Endothelial cell of umbilical vein (primary cell): ENCODE results near the gene NSL1. TPM values are rescaled to one million over a fixed set of nuclear protein-coding genes. Genes with fewer than 3 reads are reported as not detected.

Experiments used
- BruUV-seq: library from RNA; stranded (reverse); fragments of 400-500 nt; replicated peaks from 2 replicates; lab custom pipeline; 2021; lab: Mats Ljungman, UMichigan
- CTCF ChIA-PET: fragments of 300-600, 350-600 bp; sonication (Branson Sonifier 250); formaldehyde crosslinking; loops from one replicate; lab custom pipeline; 2021; ENCODE audit warnings: antibody characterized with exemption, inconsistent platforms; lab: Charles Lee
- POLR2A ChIA-PET: fragments of 300-600, 350-600 bp; sonication (Branson Sonifier 250); formaldehyde crosslinking; loops from one replicate; lab custom pipeline; 2021; ENCODE audit warnings: antibody characterized with exemption, inconsistent platforms; lab: Charles Lee
- DNase-seq: peaks from one replicate; pipeline ENCODE4 v3.0.0-alpha.2; 2011; ENCODE audit warnings: low read depth, low spot score
- FAIRE-seq: peaks from 2 replicates; lab custom pipeline; 2011; peaks lifted over from hg19 to GRCh38; lab: Jason Lieb, UNC
- H2AFZ ChIP-seq: 2 replicates; pipeline ENCODE4 v1.6.0; 2012; ENCODE audit warnings: low read depth, low read length, control low read depth, inconsistent platforms
- H3K27ac ChIP-seq: 2 replicates; pipeline ENCODE4 v1.5.1; 2011; ENCODE audit warnings: low read depth, mild to moderate bottlenecking, control low read depth, low read length, moderate library complexity; ENCODE audit not compliant: insufficient read depth
- H3K27me3 ChIP-seq, 2 experiments: 2 replicates each; pipeline versions ENCODE4 v1.6.0 to v1.6.1; 2011; ENCODE audit warnings: low read length in 2 of 2, mixed read lengths in 1 of 2; ENCODE audit not compliant: control insufficient read depth in 2 of 2, insufficient read depth in 2 of 2
- H3K36me3 ChIP-seq, 2 experiments: 2 replicates in 1 of 2; 3 replicates in 1 of 2; pipeline ENCODE4 v1.5.1; 2011; ENCODE audit warnings: low read length in 2 of 2, mild to moderate bottlenecking in 1 of 2, moderate library complexity in 1 of 2; ENCODE audit not compliant: control insufficient read depth in 2 of 2, insufficient read depth in 2 of 2; ENCODE audit errors: extremely low read depth in 1 of 2
- H3K4me1 ChIP-seq: 3 replicates; pipeline ENCODE4 v1.5.1; 2011; ENCODE audit warnings: mild to moderate bottlenecking, low read length; ENCODE audit not compliant: control insufficient read depth, insufficient read depth; ENCODE audit errors: extremely low read depth
- H3K4me2 ChIP-seq: 2 replicates; pipeline ENCODE4 v1.6.1; 2011; ENCODE audit warnings: low read length, control low read depth, mixed read lengths; ENCODE audit not compliant: insufficient read depth
- H3K4me3 ChIP-seq, 3 experiments: fragments of 200-600 bp in 1 of 3; sonication (generic), shearing (Covaris generic) in 1 of 3; replicated peaks in 1 of 3; 2 replicates each; pipeline ENCODE4 v1.5.1; 2011 to 2016; ENCODE audit warnings: control low read depth in 3 of 3, low read length in 3 of 3, mild to moderate bottlenecking in 2 of 3, inconsistent platforms in 1 of 3, low read depth in 1 of 3, moderate library complexity in 1 of 3; ENCODE audit not compliant: insufficient read depth in 1 of 3
- H3K79me2 ChIP-seq: 2 replicates; pipeline ENCODE4 v1.6.0; 2012; ENCODE audit warnings: low read length, inconsistent platforms; ENCODE audit not compliant: control insufficient read depth, insufficient read depth
- H3K9ac ChIP-seq: replicated peaks from 2 replicates; pipeline ENCODE3; 2011; ENCODE audit warnings: low read length, control low read depth; ENCODE audit not compliant: insufficient read depth; ENCODE audit errors: extremely low read depth
- H3K9me1 ChIP-seq: replicated peaks from 3 replicates; pipeline ENCODE4 v1.6.0; 2011; ENCODE audit warnings: mild to moderate bottlenecking, low read length; ENCODE audit not compliant: control insufficient read depth, insufficient read depth; ENCODE audit errors: extremely low read depth
- H3K9me3 ChIP-seq: replicated peaks from 2 replicates; pipeline ENCODE4 v1.5.1; 2012; ENCODE audit warnings: low read length, inconsistent platforms; ENCODE audit not compliant: control insufficient read depth, insufficient read depth
- H4K20me1 ChIP-seq: replicated peaks from 2 replicates; pipeline ENCODE3; 2011; ENCODE audit warnings: mild to moderate bottlenecking, low read length; ENCODE audit not compliant: control insufficient read depth, insufficient read depth; ENCODE audit errors: extremely low read depth
- CTCF ChIP-seq, 2 donors: IDR thresholded peaks; 1 replicate in 1 of 2; 2 replicates in 1 of 2; pipeline ENCODE4 v1.5.1; 2011; ENCODE audit warnings: low read length in 2 of 2, mild to moderate bottlenecking in 2 of 2, moderate library complexity in 2 of 2, control low read depth in 1 of 2, inconsistent platforms in 1 of 2, low read depth in 1 of 2; ENCODE audit not compliant: insufficient read depth in 1 of 2; ENCODE audit errors: extremely low read depth in 1 of 2
- EZH2 ChIP-seq: IDR thresholded peaks from 2 replicates; pipeline ENCODE4 v1.6.1; 2012; ENCODE audit warnings: borderline replicate concordance, low read depth, mild to moderate bottlenecking, moderate library complexity, low read length, inconsistent platforms; ENCODE audit not compliant: severe bottlenecking
- FOS ChIP-seq: IDR thresholded peaks from 2 replicates; pipeline ENCODE4 v1.6.1; 2011; ENCODE audit warnings: mild to moderate bottlenecking, low read length, moderate library complexity, borderline replicate concordance; ENCODE audit not compliant: insufficient read depth
- GATA2 ChIP-seq: IDR thresholded peaks from 2 replicates; pipeline ENCODE4 v1.7.0; 2011; ENCODE audit warnings: low read depth, mild to moderate bottlenecking, moderate library complexity, mixed read lengths, low read length; ENCODE audit not compliant: insufficient read length, insufficient read depth
- JUN ChIP-seq: IDR thresholded peaks from 2 replicates; pipeline ENCODE4 v1.6.1; 2011; ENCODE audit warnings: borderline replicate concordance, low read depth; ENCODE audit not compliant: insufficient read length, insufficient read depth
- MAX ChIP-seq: IDR thresholded peaks from 2 replicates; pipeline ENCODE4 v1.6.1; 2011; ENCODE audit not compliant: insufficient read depth, insufficient read length
- MYC ChIP-seq: IDR thresholded peaks from one replicate; pipeline ENCODE4 v1.6.1; 2011; ENCODE audit warnings: mild to moderate bottlenecking, low read depth, low read length
- POLR2A ChIP-seq: IDR thresholded peaks from 2 replicates; pipeline ENCODE4 v1.6.1; 2012; ENCODE audit warnings: low read depth, mild to moderate bottlenecking, control low read depth, low read length
- POLR2AphosphoS5 ChIP-seq: IDR thresholded peaks from 2 replicates; pipeline ENCODE4 v1.6.1; 2012; ENCODE audit warnings: low read depth, mild to moderate bottlenecking, control low read depth, low read length, moderate library complexity; ENCODE audit not compliant: insufficient read depth
- dilution Hi-C: fragments of 300-500 bp; cut with MboI; formaldehyde crosslinking; loops from one replicate; pipeline ENCODE4 v1.15.0; 2019; ENCODE audit warnings: low sequenced_read_pairs; ENCODE audit not compliant: extremely low pct_ligation_motif_present
- intact Hi-C: fragments of 100-400 bp; cut with micrococcal nuclease; formaldehyde crosslinking; loops from one replicate; pipeline ENCODE4 v1.10.0; 2022
- polyA plus RNA-seq, 4 experiments: library from polyadenylated mRNA; depleted of rRNA in 3 of 4; stranded (reverse) in 3 of 4; unstranded in 1 of 4; fragments of >200 nt; gene quantifications; 2 replicates each; pipeline versions ENCODE4 v1.2.1 to v1.2.3, GENCODE V29; 2011 to 2012; ENCODE audit warnings: missing spikeins in 1 of 4
- total RNA-seq: library from RNA; stranded (reverse); gene quantifications from 2 replicates; pipeline ENCODE4 v1.2.3, GENCODE V29; 2021

Gene NSL1
- total and polyA plus RNA-seq, 2 donors (not counting 3 experiments of a cell fraction or from before 2014, with no cell fraction given), result 15.5 to 30.2 TPM

- Histone ChIP-seq H3K27ac (no peak overlapping the region), H3K4me1 (no peaks in the 10 kb centered on the region), H3K4me3 (no peak overlapping the region), H3K9me1 (no peaks in the 10 kb centered on the region), H3K9me3 (no peaks in the 10 kb centered on the region), H3K36me3 (no peaks in the 10 kb centered on the region), H3K4me2 (no peak overlapping the region), H4K20me1 (no peaks in the 10 kb centered on the region), H2AFZ (no peak overlapping the region), H3K27me3 (peaks cover 13 to 33% of the 10 kb centered on the region in 2 experiments), H3K9ac (no peak overlapping the region), H3K79me2 (no peaks in the 10 kb centered on the region)
- intact Hi-C loops, result no loop called here
- no TSS peak for BruUV-seq
- POLR2A ChIA-PET, result no interaction called here
- TF ChIP-seq JUN (no peak), EZH2 (no peak), GATA2 (no peak), POLR2A (no peak), MAX (no peak), FOS (no peak), CTCF (IDR thresholded peaks at IDR 0.05; ENCODE audit: extremely low read depth in 1 of 2, insufficient read depth in 1 of 2, low read depth in 1 of 2, low read length in 2 of 2) (no peak), POLR2AphosphoS5 (no peak), MYC (no peak)
- CTCF ChIA-PET, result interaction anchor here (1.0 to 1.6 kb wide), 5 partner anchors 10 to 62 kb away, joined by 3 to 9 read pairs (median 4); no protein-coding TSS in a partner anchor
- DNase-seq (no peak), FAIRE-seq (no peak)
- dilution Hi-C loops, result no loop called here
Observed at GRCh38 chr1:212687811-212688210, 103.8 kb downstream of the NSL1 start.
